Measurements from ENCODE around the gene KLF16.

The KLF16 gene

DNA sequence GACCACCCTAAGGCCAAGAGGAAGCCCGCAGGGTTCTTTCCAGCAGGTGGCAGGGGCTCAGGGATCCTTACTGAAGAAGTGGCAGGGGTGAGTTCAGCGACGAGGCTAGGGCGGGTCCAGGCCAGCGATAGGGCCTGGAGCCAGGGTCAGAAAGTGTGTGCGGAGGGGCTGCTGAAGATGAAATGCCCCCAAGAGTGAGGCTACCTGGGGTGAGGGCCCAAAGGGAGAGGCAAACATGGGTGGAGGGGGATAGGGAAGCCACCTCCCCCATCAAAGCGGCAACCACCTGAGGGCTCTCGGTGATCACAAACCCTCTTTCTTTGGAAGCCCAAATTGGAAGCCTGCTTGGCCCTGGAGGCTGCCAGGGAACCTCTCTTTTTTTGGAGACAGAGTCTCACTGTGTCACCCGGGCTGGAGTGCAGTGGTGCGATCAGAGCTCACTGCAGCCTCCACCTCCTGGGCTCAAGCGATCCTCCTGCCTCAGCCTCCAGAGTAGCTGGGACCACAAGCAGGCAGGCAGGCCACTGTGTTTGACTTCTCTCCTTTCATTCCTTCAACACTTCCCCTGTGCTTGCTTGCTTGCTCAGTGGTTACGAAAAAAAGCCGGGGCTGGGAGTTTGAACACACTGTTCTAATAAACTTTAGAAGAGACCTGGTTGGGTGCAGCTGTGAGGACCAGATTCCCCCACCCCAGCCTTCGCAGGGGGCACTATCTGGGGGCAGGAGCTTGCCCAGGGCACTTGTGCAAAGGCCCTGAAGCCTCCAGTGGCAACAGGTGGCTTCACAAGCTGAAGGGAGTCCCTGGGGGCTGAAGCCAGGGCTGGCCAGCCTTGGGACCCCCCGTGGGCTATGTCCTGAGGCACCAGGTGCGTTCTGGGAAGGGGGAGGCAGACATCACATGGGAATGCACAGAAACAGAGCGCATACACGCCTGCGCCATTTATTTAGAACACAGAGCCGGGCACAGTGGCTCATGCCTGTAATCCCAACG is 49.9 kb downstream of the KLF16 start:
- peak overlapping the region in 6 of 7 experiments; percentile 63 to 89 (median 72) for H3K4me3 ChIP-seq (ENCODE audit: control insufficient read depth in 1 of 7, extremely low read depth in 1 of 7, insufficient read depth in 4 of 7, low read depth in 2 of 7, low read length in 6 of 7)
- H3K4me1 ChIP-seq (ENCODE audit: control extremely low read depth in 1 of 4, control insufficient read depth in 4 of 4, insufficient read depth in 4 of 4, low read length in 3 of 4), result peaks cover 0 to 25% (median 22%) of the 10 kb centered on the region in 4 experiments
- POLR2A ChIA-PET, result no interaction called here
- H3K9me3 ChIP-seq (ENCODE audit: control extremely low read depth in 1 of 5, control insufficient read depth in 4 of 5, insufficient read depth in 2 of 5, low read depth in 1 of 5, low read length in 4 of 5), result no peaks in the 10 kb centered on the region
- CTCF ChIA-PET, result interaction anchor here (0.8 to 2.5 kb wide), 7 partner anchors 11 to 35 kb away, joined by 3 to 17 read pairs (median 5); no protein-coding TSS in a partner anchor
- DNase-seq, result no peak
- WGBS (ENCODE audit: insufficient coverage), result 72% methylated on average over 20 of the region's 21 CpGs
- peaks cover 0 to 41% (median 27%) of the 10 kb centered on the region in 4 experiments for H3K36me3 ChIP-seq (ENCODE audit: control insufficient read depth in 4 of 4, insufficient read depth in 4 of 4, low read length in 3 of 4)
- no peaks in the 10 kb centered on the region for H3K27me3 ChIP-seq (replicated peaks in 2 of 5; ENCODE audit: control insufficient read depth in 4 of 5, insufficient read depth in 5 of 5, low read length in 4 of 5)
- peak overlapping the region in 1 of 2 experiments; percentile 58 for H3K27ac ChIP-seq (ENCODE audit: insufficient read depth in 1 of 2, low read depth in 1 of 2, low read length in 2 of 2, poor library complexity in 1 of 2, severe bottlenecking in 2 of 2)

DNA sequence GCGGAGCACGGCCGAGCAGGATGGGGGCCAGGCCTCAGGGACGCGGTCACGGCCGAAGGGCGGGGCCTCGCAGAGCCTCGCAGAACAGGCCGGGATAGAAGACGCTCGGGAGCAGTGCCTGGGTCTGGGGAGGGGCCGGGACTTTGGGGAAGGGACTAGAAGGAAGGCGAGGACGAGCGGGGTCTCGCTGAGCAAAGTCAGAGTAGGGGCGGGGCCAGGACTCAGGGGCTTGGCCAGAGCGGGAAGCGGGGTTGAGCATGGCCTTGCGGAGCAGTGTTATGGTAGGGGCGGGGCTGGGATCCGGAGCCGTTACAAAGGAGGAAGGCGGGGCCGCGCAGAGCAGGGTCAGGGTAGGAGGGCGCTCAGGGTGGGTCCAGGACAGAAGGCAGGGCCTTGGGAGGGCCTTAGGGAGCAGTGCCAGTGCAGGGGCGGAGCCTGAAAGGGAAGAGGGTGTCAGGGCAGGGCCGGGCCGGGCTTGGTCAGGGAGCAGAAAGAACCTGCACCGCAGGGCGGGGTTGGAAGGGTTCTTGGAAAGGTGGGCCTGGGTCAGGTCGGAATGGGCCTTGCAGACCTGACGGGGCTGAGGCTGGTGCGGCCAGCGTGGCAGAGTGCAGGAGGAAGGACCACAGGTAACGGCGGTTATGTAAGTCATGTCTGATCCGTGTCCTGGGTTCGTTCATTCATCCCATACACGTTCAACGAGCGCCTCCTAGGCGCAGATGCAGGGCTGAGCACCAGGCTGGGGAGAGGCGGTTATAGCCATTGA is 50.8 kb downstream of the KLF16 start:
- CTCF ChIA-PET, result interaction anchor here (0.6 to 2.4 kb wide), 3 partner anchors 13 to 133 kb away, joined by 4 to 17 read pairs (median 8); no protein-coding TSS in a partner anchor
- peaks cover 0 to 33% (median 22%) of the 10 kb centered on the region in 4 experiments for H3K36me3 ChIP-seq (ENCODE audit: control insufficient read depth in 4 of 4, insufficient read depth in 4 of 4, low read length in 3 of 4)
- peaks cover 0 to 25% (median 22%) of the 10 kb centered on the region in 4 experiments for H3K4me1 ChIP-seq (ENCODE audit: control extremely low read depth in 1 of 4, control insufficient read depth in 4 of 4, insufficient read depth in 4 of 4, low read length in 3 of 4)
- H3K4me3 ChIP-seq (ENCODE audit: control insufficient read depth in 1 of 7, extremely low read depth in 1 of 7, insufficient read depth in 4 of 7, low read depth in 2 of 7, low read length in 6 of 7), result peak overlapping the region; percentile 34 to 89 (median 69)
- DNase-seq, result peak; percentile 94 to 97 (median 97)
- POLR2A ChIA-PET, result no interaction called here
- 0% methylated on average over 43 of the region's 47 CpGs for WGBS (ENCODE audit: insufficient coverage)
- H3K27me3 ChIP-seq (replicated peaks in 2 of 5; ENCODE audit: control insufficient read depth in 4 of 5, insufficient read depth in 5 of 5, low read length in 4 of 5), result no peaks in the 10 kb centered on the region
- no peaks in the 10 kb centered on the region for H3K9me3 ChIP-seq (ENCODE audit: control extremely low read depth in 1 of 5, control insufficient read depth in 4 of 5, insufficient read depth in 2 of 5, low read depth in 1 of 5, low read length in 4 of 5)
- peak overlapping the region in 1 of 2 experiments; percentile 58 for H3K27ac ChIP-seq (ENCODE audit: insufficient read depth in 1 of 2, low read depth in 1 of 2, low read length in 2 of 2, poor library complexity in 1 of 2, severe bottlenecking in 2 of 2)

DNA sequence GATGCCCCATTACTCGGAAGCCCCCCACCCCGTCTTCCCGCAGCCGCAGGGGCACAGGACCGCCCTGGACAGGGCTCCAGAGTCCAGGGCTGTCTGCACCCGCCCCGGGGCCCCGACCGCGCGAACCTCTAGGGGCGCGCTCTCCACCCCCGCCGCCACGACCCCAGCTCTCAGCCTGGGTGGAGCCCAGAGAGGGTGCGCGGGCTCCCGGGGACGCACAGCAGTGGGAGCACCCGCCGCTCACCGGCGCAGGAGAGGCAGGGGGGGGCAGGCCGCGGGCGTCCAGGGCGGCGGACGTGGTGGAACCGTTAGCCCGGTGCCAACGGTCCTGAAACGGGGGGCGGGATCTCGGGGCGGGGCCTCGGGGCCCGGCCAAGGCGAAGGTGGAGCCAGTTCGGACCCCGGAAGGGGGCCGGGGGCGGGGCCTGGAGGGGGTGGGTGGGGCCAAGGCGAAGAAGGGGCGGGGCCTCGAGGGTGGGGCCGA is 51.4 kb downstream of the KLF16 start, which contains the start of gene ATP8B3:
TSS of gene ATP8B3 (minus strand) at position 335 of the 484 bp plus-strand sequence. CDS start 540 bp downstream, outside the sequence.
- Histone ChIP-seq H3K4me3 (ENCODE audit: control insufficient read depth in 1 of 7, extremely low read depth in 1 of 7, insufficient read depth in 4 of 7, low read depth in 2 of 7, low read length in 6 of 7) (peak within 1 kb of the TSS; percentile 34 to 89 (median 69)), H3K36me3 (ENCODE audit: control insufficient read depth in 4 of 4, insufficient read depth in 4 of 4, low read length in 3 of 4) (peaks cover 0 to 26% (median 17%) of the 10 kb centered on the region in 4 experiments), H3K9me3 (ENCODE audit: control extremely low read depth in 1 of 5, control insufficient read depth in 4 of 5, insufficient read depth in 2 of 5, low read depth in 1 of 5, low read length in 4 of 5) (no peaks in the 10 kb centered on the region), H3K27ac (ENCODE audit: insufficient read depth in 1 of 2, low read depth in 1 of 2, low read length in 2 of 2, poor library complexity in 1 of 2, severe bottlenecking in 2 of 2) (peak within 1 kb of the TSS in 1 of 2 experiments; percentile 58), H3K27me3 (replicated peaks in 2 of 5; ENCODE audit: control insufficient read depth in 4 of 5, insufficient read depth in 5 of 5, low read length in 4 of 5) (no peaks in the 10 kb centered on the region), H3K4me1 (ENCODE audit: control extremely low read depth in 1 of 4, control insufficient read depth in 4 of 4, insufficient read depth in 4 of 4, low read length in 3 of 4) (peaks cover 0 to 25% (median 22%) of the 10 kb centered on the region in 4 experiments)
- DNase-seq, result peak in 1 of 3 donors; percentile 56
- CTCF ChIA-PET, result interaction anchor here (0.6 kb wide), 1 partner anchor 132 kb away, joined by 4 read pairs; no protein-coding TSS in a partner anchor
- POLR2A ChIA-PET, result no interaction called here
- 0% methylated on average over 24 of the region's 48 CpGs for WGBS (ENCODE audit: insufficient coverage)

DNA sequence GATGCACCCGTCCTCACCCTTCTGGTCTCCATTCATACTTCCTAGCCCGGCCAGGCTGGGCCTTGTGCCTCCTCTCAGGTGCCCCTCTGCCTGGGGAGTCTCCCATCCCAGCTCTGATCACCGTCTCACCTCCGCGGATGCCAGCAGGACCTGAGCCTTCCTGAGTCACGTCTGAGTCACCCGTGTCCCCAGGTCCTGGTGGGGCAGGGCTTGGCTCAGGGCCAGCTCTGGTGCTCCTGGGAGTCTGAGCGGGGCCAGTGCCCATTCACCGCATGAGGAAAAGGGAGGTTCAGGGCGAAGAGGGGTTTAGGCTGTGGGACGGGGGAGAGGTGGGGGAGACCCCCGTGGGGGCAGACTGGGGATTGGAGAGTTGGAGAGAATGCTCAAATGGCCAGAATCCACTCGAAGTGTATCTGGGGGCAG is 51.9 kb downstream of the KLF16 start:
- 26% methylated on average over 10 of the region's 13 CpGs for WGBS (ENCODE audit: insufficient coverage)
- no peak overlapping the region for H3K27ac ChIP-seq (ENCODE audit: insufficient read depth in 1 of 2, low read depth in 1 of 2, low read length in 2 of 2, poor library complexity in 1 of 2, severe bottlenecking in 2 of 2)
- no peaks in the 10 kb centered on the region for H3K27me3 ChIP-seq (replicated peaks in 2 of 5; ENCODE audit: control insufficient read depth in 4 of 5, insufficient read depth in 5 of 5, low read length in 4 of 5)
- H3K36me3 ChIP-seq (ENCODE audit: control insufficient read depth in 4 of 4, insufficient read depth in 4 of 4, low read length in 3 of 4), result peaks cover 0 to 21% (median 12%) of the 10 kb centered on the region in 4 experiments
- H3K9me3 ChIP-seq (ENCODE audit: control extremely low read depth in 1 of 5, control insufficient read depth in 4 of 5, insufficient read depth in 2 of 5, low read depth in 1 of 5, low read length in 4 of 5), result no peaks in the 10 kb centered on the region
- ChIA-PET CTCF (interaction anchor here (0.8 to 1.4 kb wide), 2 partner anchors 10 to 15 kb away, joined by 3 read pairs; no protein-coding TSS in a partner anchor), POLR2A (no interaction called here)
- peaks cover 0 to 25% (median 22%) of the 10 kb centered on the region in 4 experiments for H3K4me1 ChIP-seq (ENCODE audit: control extremely low read depth in 1 of 4, control insufficient read depth in 4 of 4, insufficient read depth in 4 of 4, low read length in 3 of 4)
- H3K4me3 ChIP-seq (ENCODE audit: control insufficient read depth in 1 of 7, extremely low read depth in 1 of 7, insufficient read depth in 4 of 7, low read depth in 2 of 7, low read length in 6 of 7), result peak overlapping the region in 5 of 7 experiments; percentile 26 to 76 (median 60)
- DNase-seq, result peak; percentile 40 to 58 (median 52)

DNA sequence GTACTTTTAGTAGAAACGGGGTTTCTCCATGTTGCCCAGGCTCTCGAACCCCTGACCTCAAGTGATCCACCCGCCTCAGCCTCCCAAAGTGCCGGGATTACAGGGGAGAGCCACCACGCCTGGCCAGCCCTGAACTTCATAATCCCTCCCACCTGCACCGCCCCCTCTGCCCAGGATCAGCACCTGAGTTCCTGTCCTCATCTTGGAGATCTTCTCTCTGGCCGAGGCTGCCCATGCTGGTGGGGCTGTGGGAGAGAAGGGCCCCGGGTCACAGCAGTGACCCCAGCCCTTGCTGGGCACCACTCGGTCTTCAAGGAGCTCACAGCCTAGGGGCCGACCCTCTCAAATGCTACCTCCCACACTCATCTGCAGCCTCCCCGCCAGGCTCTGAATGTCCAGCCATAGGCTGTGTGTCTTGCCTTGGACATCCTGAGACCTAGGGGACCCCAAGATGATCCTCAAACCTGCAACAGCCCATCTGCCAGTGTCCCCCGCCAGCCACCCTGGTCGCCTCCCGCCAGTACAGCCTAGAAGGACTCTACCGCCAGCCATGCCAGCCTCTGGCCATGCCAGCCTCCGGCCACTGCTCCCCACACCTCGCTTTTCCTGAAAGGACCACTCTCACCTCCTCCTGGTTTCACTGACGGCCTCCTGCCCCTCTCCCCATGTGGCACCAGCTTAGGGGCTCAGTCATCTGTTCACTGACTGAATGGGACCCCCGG is 52.8 kb downstream of the KLF16 start:
- no peak for DNase-seq
- Histone ChIP-seq H3K36me3 (ENCODE audit: control insufficient read depth in 4 of 4, insufficient read depth in 4 of 4, low read length in 3 of 4) (peaks cover 0 to 12% (median 8%) of the 10 kb centered on the region in 4 experiments), H3K9me3 (ENCODE audit: control extremely low read depth in 1 of 5, control insufficient read depth in 4 of 5, insufficient read depth in 2 of 5, low read depth in 1 of 5, low read length in 4 of 5) (no peaks in the 10 kb centered on the region), H3K4me3 (ENCODE audit: control insufficient read depth in 1 of 7, extremely low read depth in 1 of 7, insufficient read depth in 4 of 7, low read depth in 2 of 7, low read length in 6 of 7) (no peak overlapping the region), H3K27me3 (replicated peaks in 2 of 5; ENCODE audit: control insufficient read depth in 4 of 5, insufficient read depth in 5 of 5, low read length in 4 of 5) (no peaks in the 10 kb centered on the region), H3K27ac (ENCODE audit: insufficient read depth in 1 of 2, low read depth in 1 of 2, low read length in 2 of 2, poor library complexity in 1 of 2, severe bottlenecking in 2 of 2) (no peak overlapping the region), H3K4me1 (ENCODE audit: control extremely low read depth in 1 of 4, control insufficient read depth in 4 of 4, insufficient read depth in 4 of 4, low read length in 3 of 4) (peaks cover 0 to 25% (median 22%) of the 10 kb centered on the region in 4 experiments)
- 93% methylated on average over 16 of the region's 19 CpGs for WGBS (ENCODE audit: insufficient coverage)
- ChIA-PET POLR2A (no interaction called here), CTCF (interaction anchor here (0.8 to 2.2 kb wide), 3 partner anchors 9 to 138 kb away, joined by 3 to 10 read pairs (median 3); no protein-coding TSS in a partner anchor)

DNA sequence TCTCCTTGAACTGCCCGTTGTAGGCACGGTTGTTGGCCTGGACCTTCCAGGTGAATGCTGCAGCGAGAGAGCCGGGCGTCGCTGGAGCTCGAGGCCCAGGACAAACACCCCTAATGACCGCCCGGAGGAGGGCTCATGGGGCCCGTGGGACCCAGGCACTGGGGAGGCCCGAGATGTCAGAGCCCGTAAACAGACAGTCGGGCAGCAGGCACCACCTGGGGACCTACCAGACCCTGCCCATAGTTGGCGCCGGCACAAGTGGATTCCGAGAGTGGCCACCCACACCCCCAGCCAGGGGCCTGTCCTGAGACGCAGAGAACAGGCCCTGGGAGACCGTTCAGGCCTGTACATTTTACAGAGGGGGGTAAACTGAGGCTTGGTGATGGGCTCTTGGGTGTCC is 53.7 kb downstream of the KLF16 start:
- DNase-seq, result no peak

More for the DNA sequence above, 53.7 kb downstream of the KLF16 start:
- POLR2A ChIA-PET, result no interaction called here
- CTCF ChIA-PET, result interaction anchor here (1.2 to 2.2 kb wide), 2 partner anchors 16 to 137 kb away, joined by 4 to 10 read pairs; no protein-coding TSS in a partner anchor
- Histone ChIP-seq H3K4me1 (ENCODE audit: control extremely low read depth in 1 of 4, control insufficient read depth in 4 of 4, insufficient read depth in 4 of 4, low read length in 3 of 4) (peaks cover 0 to 25% (median 22%) of the 10 kb centered on the region in 4 experiments), H3K9me3 (ENCODE audit: control extremely low read depth in 1 of 5, control insufficient read depth in 4 of 5, insufficient read depth in 2 of 5, low read depth in 1 of 5, low read length in 4 of 5) (no peaks in the 10 kb centered on the region), H3K27me3 (replicated peaks in 2 of 5; ENCODE audit: control insufficient read depth in 4 of 5, insufficient read depth in 5 of 5, low read length in 4 of 5) (no peaks in the 10 kb centered on the region), H3K36me3 (ENCODE audit: control insufficient read depth in 4 of 4, insufficient read depth in 4 of 4, low read length in 3 of 4) (peaks cover 0 to 6% (median 4%) of the 10 kb centered on the region in 4 experiments), H3K4me3 (ENCODE audit: control insufficient read depth in 1 of 7, extremely low read depth in 1 of 7, insufficient read depth in 4 of 7, low read depth in 2 of 7, low read length in 6 of 7) (no peak overlapping the region), H3K27ac (ENCODE audit: insufficient read depth in 1 of 2, low read depth in 1 of 2, low read length in 2 of 2, poor library complexity in 1 of 2, severe bottlenecking in 2 of 2) (no peak overlapping the region)
- 96% methylated on average over 17 of the region's 18 CpGs for WGBS (ENCODE audit: insufficient coverage)

All from common myeloid progenitor, CD34-positive (primary cell).